Heart left ventricle (tissue), 13 donors: ENCODE data around the gene ANKRD63.

Experiments used
- POLR2A ChIP-seq, 2 donors: fragments of 450-650 bp; IDR thresholded peaks; one replicate each; pipeline ENCODE4 v1.6.1; 2017; ENCODE audit warnings: antibody characterized with exemption in 2 of 2, mild to moderate bottlenecking in 2 of 2, moderate library complexity in 2 of 2
- TF ChIP-seq, protein P1 (sequence below), 12 donors: fragments of 200-600 bp; sonication (generic) in 4 of 12; IDR thresholded peaks; one replicate each; pipeline versions ENCODE4 v1.5.0 to v1.8.0; 2018 to 2022; ENCODE audit warnings: antibody characterized with exemption in 12 of 12, mild to moderate bottlenecking in 5 of 12
- donor health status: ischemic (EF 13 %, LVEDD 7.1; RV severe dilation, severe dysfunction).
- donor health status: DM: no; HTN: yes; CAD: no.
- donor health status: DM: no; HTN: no; CAD: no.
- donor health status: ischemic (EF 25% LVEDD 6.9; RV normal size, moderate dysfunction).
- donor health status: ischemic (EF 25% LVEDD 5.7; RV mildly dilated, moderate dysfunction).
- donor health status: ischemic (EF 35%, LVEDD 5.7; RV mildly dilated, moderate dysfunction).
- donor health status: nonischemic (EF 11% LVEDD 7.7; RV severe dilation, severe dysfunction).
- donor health status: DM: yes; HTN: yes; CAD: no.
- donor health status: PGD.
- donor health status: ischemic (EF 29% LVEDD 5.4; RV normal size, mild dysfunction).
- donor health status: nonischemic (EF 23%, LVEDD 6.1; RV moderate dilation, normal function).

DNA sequence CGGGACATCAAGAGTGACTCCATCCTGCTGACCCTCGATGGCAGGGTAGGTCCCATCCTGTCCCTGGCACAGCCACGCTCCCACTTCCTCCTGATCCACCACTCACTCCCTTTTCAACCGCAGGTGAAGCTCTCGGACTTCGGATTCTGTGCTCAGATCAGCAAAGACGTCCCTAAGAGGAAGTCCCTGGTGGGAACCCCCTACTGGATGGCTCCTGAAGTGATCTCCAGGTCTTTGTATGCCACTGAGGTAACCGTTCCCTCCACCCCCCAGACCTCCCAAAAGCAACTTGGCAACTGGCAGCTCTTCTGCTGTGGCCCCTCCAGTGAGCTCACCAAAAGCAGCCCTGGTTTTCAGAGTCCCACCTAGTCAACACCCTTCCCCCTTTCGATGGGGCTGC, 9.4 kb downstream of the ANKRD63 start:
- TF ChIP-seq, protein P1, sequence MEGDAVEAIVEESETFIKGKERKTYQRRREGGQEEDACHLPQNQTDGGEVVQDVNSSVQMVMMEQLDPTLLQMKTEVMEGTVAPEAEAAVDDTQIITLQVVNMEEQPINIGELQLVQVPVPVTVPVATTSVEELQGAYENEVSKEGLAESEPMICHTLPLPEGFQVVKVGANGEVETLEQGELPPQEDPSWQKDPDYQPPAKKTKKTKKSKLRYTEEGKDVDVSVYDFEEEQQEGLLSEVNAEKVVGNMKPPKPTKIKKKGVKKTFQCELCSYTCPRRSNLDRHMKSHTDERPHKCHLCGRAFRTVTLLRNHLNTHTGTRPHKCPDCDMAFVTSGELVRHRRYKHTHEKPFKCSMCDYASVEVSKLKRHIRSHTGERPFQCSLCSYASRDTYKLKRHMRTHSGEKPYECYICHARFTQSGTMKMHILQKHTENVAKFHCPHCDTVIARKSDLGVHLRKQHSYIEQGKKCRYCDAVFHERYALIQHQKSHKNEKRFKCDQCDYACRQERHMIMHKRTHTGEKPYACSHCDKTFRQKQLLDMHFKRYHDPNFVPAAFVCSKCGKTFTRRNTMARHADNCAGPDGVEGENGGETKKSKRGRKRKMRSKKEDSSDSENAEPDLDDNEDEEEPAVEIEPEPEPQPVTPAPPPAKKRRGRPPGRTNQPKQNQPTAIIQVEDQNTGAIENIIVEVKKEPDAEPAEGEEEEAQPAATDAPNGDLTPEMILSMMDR (IDR thresholded peaks at IDR 0.05): no peak
- TF ChIP-seq POLR2A (IDR thresholded peaks at IDR 0.05): no peak
